DND-41 (cell line): ENCODE data around the gene RBP4.

Experiments
- ATAC-seq: fragments of 200-7000 bp; cut with Tn5 transposase; 3 replicates; pipeline ENCODE4 v1.9.1; 2021; ENCODE audit warnings: low read depth; ENCODE audit not compliant: insufficient read depth
- DNase-seq: peaks from one replicate; pipeline ENCODE4 v3.0.0-alpha.2; 2020
- H2AFZ ChIP-seq: 2 replicates; pipeline ENCODE4 v1.6.0; 2012; ENCODE audit warnings: low read depth, low read length
- H3K27ac ChIP-seq: 2 replicates; pipeline ENCODE4 v1.5.1; 2012; ENCODE audit warnings: low read length, inconsistent platforms
- H3K27me3 ChIP-seq: fragments of 200-600 bp; sonication (generic); 2 replicates; pipeline ENCODE4 v1.6.0; 2012; ENCODE audit warnings: low read length, mild to moderate bottlenecking, inconsistent platforms; ENCODE audit not compliant: insufficient read depth, poor library complexity
- H3K36me3 ChIP-seq: 2 replicates; pipeline ENCODE4 v1.5.1; 2012; ENCODE audit warnings: low read length, inconsistent platforms; ENCODE audit not compliant: insufficient read depth
- H3K4me1 ChIP-seq: 2 replicates; pipeline ENCODE4 v1.5.1; 2012; ENCODE audit warnings: mild to moderate bottlenecking, low read length; ENCODE audit not compliant: insufficient read depth
- H3K4me2 ChIP-seq: 2 replicates; pipeline ENCODE4 v1.6.0; 2012; ENCODE audit warnings: mild to moderate bottlenecking, moderate library complexity, low read length, inconsistent platforms; ENCODE audit not compliant: insufficient read depth
- H3K4me3 ChIP-seq, 2 experiments: fragments of 200-600 bp in 1 of 2; shearing (Covaris generic) in 1 of 2; 2 replicates each; pipeline ENCODE4 v1.5.1; 2012 to 2016; ENCODE audit warnings: inconsistent platforms in 2 of 2, low read length in 2 of 2, mild to moderate bottlenecking in 2 of 2, low read depth in 1 of 2, moderate library complexity in 1 of 2
- H3K79me2 ChIP-seq: 2 replicates; pipeline ENCODE4 v1.6.0; 2012; ENCODE audit warnings: low read length, inconsistent platforms; ENCODE audit not compliant: insufficient read depth
- H3K9ac ChIP-seq: 2 replicates; pipeline ENCODE4 v1.6.0; 2012; ENCODE audit warnings: low read depth, mild to moderate bottlenecking, inconsistent platforms, low read length, moderate library complexity
- H3K9me3 ChIP-seq: 2 replicates; pipeline ENCODE4 v1.5.1; 2012; ENCODE audit warnings: low read length, moderate library complexity, mild to moderate bottlenecking, inconsistent platforms; ENCODE audit not compliant: insufficient read depth, severe bottlenecking
- H4K20me1 ChIP-seq: 2 replicates; pipeline ENCODE4 v1.6.0; 2012; ENCODE audit warnings: low read length; ENCODE audit not compliant: insufficient read depth
- CTCF ChIP-seq: IDR thresholded peaks from 2 replicates; pipeline ENCODE4 v1.5.1; 2012; ENCODE audit warnings: borderline replicate concordance, low read length, moderate library complexity, mild to moderate bottlenecking; ENCODE audit not compliant: poor library complexity, severe bottlenecking; ENCODE audit errors: extremely low read depth
- EZH2 ChIP-seq: IDR thresholded peaks from 3 replicates; pipeline ENCODE4 v1.6.1; 2012; ENCODE audit warnings: borderline replicate concordance, low read depth, mild to moderate bottlenecking, moderate library complexity, low read length, inconsistent platforms; ENCODE audit not compliant: severe bottlenecking

Gene RBP4

GRCh38 chr10:93620925-93621324, 19.9 kb upstream of the RBP4 start:
- no peaks in the 10 kb centered on the region for H4K20me1 ChIP-seq
- no peak overlapping the region for H3K4me3 ChIP-seq
- ATAC-seq (no peak), DNase-seq (no peak)
- H3K9me3 ChIP-seq: no peaks in the 10 kb centered on the region
- TF ChIP-seq CTCF (no peak), EZH2 (no peak)
- H3K4me1 ChIP-seq: no peaks in the 10 kb centered on the region
- no peak overlapping the region for H3K4me2 ChIP-seq
- no peak overlapping the region for H2AFZ ChIP-seq
- H3K27me3 ChIP-seq: peaks cover 6% of the 10 kb centered on the region
- no peak overlapping the region for H3K27ac ChIP-seq
- no peaks in the 10 kb centered on the region for H3K36me3 ChIP-seq
- H3K9ac ChIP-seq: no peak overlapping the region
- no peaks in the 10 kb centered on the region for H3K79me2 ChIP-seq

GRCh38 chr10:93615576-93616235, 14.7 kb upstream of the RBP4 start:
- H3K36me3 ChIP-seq: no peaks in the 10 kb centered on the region
- H3K4me1 ChIP-seq: no peaks in the 10 kb centered on the region
- no peak overlapping the region for H3K4me2 ChIP-seq
- no peak overlapping the region for H2AFZ ChIP-seq
- DNase-seq (no peak), ATAC-seq (no peak)
- H4K20me1 ChIP-seq: no peaks in the 10 kb centered on the region
- H3K4me3 ChIP-seq: no peak overlapping the region
- H3K9ac ChIP-seq: no peak overlapping the region
- H3K27ac ChIP-seq: no peak overlapping the region
- no peaks in the 10 kb centered on the region for H3K9me3 ChIP-seq
- H3K79me2 ChIP-seq: no peaks in the 10 kb centered on the region
- TF ChIP-seq EZH2 (no peak), CTCF (no peak)
- H3K27me3 ChIP-seq: no peaks in the 10 kb centered on the region

GRCh38 chr10:93614101-93614825, 13.2 kb upstream of the RBP4 start:
- no peak for DNase-seq
- Histone ChIP-seq H3K9me3 (no peaks in the 10 kb centered on the region), H4K20me1 (no peaks in the 10 kb centered on the region), H3K79me2 (no peaks in the 10 kb centered on the region), H3K9ac (no peak overlapping the region), H3K27me3 (no peaks in the 10 kb centered on the region), H3K4me3 (no peak overlapping the region), H3K4me1 (no peaks in the 10 kb centered on the region), H3K27ac (no peak overlapping the region), H3K4me2 (no peak overlapping the region), H2AFZ (no peak overlapping the region), H3K36me3 (no peaks in the 10 kb centered on the region)
- no peak for ATAC-seq
- TF ChIP-seq CTCF: no peak
- TF ChIP-seq EZH2: no peak
